Hematopoietic multipotent progenitor cell treated with erythropoietin and hydrocortisone succinate and interleukin-3 and kit ligand, for 17 days (in vitro differentiated cells): ENCODE data around the gene GBP4.
"Not testable (repeated sequence)": the region's sequence is repeated elsewhere in the genome, so short reads cannot be mapped to it uniquely, and the experiment has no call there.

Experiments
- DNase-seq: peaks from one replicate; pipeline ENCODE4 v3.0.0-alpha.2; 2015; ENCODE audit warnings: low spot score

GBP4 gene, protein sequence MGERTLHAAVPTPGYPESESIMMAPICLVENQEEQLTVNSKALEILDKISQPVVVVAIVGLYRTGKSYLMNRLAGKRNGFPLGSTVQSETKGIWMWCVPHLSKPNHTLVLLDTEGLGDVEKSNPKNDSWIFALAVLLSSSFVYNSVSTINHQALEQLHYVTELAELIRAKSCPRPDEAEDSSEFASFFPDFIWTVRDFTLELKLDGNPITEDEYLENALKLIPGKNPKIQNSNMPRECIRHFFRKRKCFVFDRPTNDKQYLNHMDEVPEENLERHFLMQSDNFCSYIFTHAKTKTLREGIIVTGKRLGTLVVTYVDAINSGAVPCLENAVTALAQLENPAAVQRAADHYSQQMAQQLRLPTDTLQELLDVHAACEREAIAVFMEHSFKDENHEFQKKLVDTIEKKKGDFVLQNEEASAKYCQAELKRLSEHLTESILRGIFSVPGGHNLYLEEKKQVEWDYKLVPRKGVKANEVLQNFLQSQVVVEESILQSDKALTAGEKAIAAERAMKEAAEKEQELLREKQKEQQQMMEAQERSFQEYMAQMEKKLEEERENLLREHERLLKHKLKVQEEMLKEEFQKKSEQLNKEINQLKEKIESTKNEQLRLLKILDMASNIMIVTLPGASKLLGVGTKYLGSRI

GRCh38 chr1:89198491-89199072 lies at the start of gene GBP4:
Gene GBP4 (minus strand): TSS chr1:89198942. CDS start chr1:89198834, 108 bp downstream.
- DNase-seq = no peak

DNA sequence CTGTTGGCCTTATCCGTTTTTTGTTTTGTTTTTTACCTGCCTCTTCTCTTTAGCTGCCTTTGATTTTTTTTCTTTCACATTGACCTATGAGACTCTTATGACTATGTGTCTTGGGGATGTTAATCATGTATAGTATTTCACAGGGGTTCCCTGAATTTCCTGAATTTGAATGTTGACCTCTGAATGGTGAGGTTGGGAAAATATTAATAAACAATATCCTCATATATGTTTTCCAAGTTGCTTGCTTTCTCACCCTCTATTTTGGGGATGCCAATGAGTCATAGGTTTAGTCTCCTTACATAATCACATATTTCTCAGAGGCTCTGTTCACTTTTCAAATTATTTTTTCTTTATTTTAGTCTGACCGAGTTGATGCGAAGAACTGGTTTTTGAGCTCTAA lies 44.3 kb upstream of the GBP4 start:
- no peak for DNase-seq

- DNase-seq = no peak
Observed at GRCh38 chr1:89221341-89221740, 22.6 kb upstream of the GBP4 start.

DNA sequence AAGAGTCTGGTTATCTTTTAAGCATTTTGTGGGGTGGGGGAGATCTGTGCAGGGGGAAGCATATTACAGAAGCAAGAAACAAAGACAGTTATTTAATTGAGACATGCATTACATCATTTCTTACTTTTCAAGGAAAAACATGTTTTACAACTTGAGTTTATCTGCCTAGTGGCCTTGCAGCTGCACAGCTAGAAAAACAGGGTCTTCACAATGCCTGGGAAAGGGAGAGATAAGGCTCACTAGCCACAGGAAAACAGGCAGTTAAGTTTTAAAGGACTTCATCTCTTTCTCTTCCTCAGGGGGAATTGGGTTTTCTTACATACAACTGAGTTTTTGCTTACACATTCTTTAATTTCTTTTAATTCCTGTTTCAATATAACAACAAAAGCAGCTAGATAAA lies 21.1 kb upstream of the GBP4 start:
- DNase-seq = not testable (repeated sequence)

DNA sequence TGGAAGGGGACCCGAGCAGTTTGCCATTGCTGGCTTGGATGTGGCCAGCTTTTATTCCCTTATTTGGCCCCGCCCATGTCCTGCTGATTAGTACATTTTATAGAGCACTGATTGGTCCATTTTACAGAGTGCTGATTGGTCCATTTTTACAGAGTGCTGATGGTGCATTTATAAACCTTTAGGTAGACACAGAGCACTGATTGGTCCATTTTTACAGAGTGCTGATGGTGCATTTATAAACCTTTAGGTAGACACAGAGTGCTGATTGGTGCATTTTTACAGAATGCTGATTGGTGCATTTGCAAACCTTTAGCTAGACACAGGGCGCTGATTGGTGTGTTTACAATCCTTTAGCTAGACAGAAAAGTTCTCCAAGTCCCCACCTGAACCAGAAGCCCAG lies 20.2 kb upstream of the GBP4 start:
- not testable (repeated sequence) for DNase-seq

- DNase-seq = no peak
Observed at GRCh38 chr1:89213347-89213746, 14.6 kb upstream of the GBP4 start.

DNA sequence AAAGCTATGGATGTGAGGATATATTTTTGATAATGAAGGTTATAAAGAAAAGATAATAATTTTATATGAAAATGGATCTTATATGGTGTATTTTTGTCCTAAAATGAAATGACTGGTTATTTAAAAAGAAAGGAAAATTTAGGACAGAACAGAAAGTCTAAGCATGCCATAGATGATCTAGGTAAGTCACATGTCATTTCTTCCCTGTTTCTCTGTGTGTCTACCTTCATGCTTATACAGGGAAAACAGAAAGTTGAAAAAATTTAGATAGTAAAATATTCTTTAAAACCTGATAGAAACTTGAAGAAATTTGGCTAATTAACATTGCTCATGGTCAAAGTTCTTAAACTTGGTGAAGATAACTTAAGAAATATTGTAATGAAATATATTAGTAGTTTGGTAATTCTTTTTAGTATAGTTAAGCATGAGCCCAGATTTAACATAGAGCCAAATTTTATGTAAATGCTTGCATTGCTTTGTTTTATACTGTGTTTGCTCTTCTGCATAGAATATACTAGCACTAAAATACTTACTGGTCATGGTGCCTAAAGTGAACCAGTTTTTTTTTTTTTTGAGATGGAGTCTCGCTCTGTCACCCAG lies 12.4 kb upstream of the GBP4 start:
- DNase-seq = no peak

DNA sequence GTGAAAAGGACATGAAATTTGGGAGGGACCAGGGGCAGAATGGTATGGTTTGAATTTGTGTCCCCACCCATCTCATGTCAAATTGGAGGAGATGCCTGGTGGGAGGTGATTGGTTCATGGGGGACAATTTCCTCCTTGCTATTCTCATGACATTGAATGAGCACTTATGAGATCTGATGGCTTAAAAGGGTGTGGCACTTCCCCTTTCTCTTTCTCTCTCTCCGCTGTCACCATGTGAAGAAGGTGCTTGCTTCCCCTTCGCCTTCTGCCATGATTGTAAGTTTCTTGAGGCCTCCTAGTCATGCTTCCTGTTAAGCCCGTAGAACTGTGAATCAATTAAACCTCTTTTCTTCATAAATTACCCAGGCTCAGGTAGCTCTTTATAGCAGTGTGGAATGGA lies 7.6 kb upstream of the GBP4 start:
- DNase-seq = no peak

- no peak for DNase-seq
Observed at GRCh38 chr1:89203166-89203565, 4.4 kb upstream of the GBP4 start.

GRCh38 chr1:89201106-89201794 lies 2.5 kb upstream of the GBP4 start:
- no peak for DNase-seq

GRCh38 chr1:89200663-89201062 lies 1.9 kb upstream of the GBP4 start:
- DNase-seq = no peak

- no peak for DNase-seq
Observed at GRCh38 chr1:89199525-89200031, 836 bp upstream of the GBP4 start.

DNA sequence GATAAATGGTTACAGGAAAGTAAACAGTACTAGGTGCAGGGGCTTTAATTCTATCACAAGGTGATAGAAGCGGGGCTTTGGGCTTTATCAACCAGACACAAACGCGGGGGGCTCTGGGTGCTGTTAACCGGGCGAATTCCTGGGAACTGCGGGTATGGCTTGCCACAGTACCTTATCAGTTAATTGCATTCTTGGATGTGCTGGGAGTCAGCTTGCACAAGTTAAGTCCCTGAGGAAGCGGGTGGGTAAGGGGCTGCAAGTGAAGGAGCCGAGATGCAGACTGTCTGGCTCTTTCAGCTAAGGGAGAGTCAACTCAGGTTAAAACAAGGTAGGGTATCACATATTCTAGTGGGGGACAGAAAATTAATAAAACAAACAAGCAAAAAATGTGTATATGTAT lies 661 bp downstream of the GBP4 start:
- no peak for DNase-seq

- DNase-seq = no peak
Observed at GRCh38 chr1:89195476-89195875, 3.3 kb downstream of the GBP4 start.

- DNase-seq = no peak
Observed at GRCh38 chr1:89191314-89191713, 7.4 kb downstream of the GBP4 start.

DNA sequence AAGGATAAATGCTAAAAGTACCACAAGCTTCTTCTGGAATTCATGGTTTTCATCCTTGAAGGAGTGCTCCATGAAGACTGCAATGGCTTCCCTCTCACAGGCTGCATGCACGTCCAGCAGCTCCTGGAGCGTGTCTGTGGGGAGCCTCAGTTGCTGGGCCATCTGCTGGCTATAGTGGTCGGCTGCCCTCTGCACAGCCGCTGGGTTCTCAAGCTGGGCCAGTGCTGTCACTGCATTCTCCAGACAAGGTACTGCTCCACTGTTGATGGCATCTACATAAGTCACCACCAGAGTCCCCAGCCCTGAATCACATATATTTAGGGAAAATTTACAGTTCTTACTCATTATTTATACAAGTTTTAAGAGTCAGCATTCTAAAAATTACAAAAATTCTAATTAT lies 8.7 kb downstream of the GBP4 start:
- DNase-seq = no peak

GRCh38 chr1:89179343-89179742 lies 19.4 kb downstream of the GBP4 start:
- DNase-seq = no peak

- DNase-seq = no peak
Observed at GRCh38 chr1:89176971-89177370, 21.8 kb downstream of the GBP4 start.

GRCh38 chr1:89175601-89176256 lies 23.0 kb downstream of the GBP4 start, which contains the start of gene GBP7:
Gene GBP7 (minus strand): TSS chr1:89176003. CDS start chr1:89171935, 4,068 bp downstream.
- no peak for DNase-seq

DNA sequence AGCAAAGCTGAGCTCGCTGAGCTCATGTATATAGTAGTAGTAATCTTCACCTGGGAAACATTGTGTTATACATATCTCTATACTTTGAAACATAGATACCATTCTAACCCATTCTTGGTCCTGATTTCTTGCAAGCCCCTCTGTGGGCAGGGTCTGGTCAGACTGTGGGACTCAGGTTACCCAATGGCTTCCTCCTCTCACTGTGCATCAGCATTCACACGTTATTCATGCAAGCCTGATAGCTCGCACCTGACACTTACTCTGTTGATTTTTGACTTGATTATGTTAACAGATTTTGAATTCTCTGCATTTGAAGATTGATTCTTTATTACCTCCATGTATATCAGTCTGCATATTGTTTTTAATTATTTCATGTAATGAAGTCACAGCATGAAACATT lies 24.3 kb downstream of the GBP4 start:
- no peak for DNase-seq

GRCh38 chr1:89172468-89173143 lies 26.1 kb downstream of the GBP4 start:
- DNase-seq = no peak
